WTC11 (cell line): Measurements from ENCODE around the gene CATSPERZ. TPM values are rescaled to one million over a fixed set of nuclear protein-coding genes. Genes with fewer than 3 reads are reported as not detected.

Experiments used
- ATAC-seq: fragments of 200-7000 bp; cut with Tn5 transposase; 2 replicates; pipeline ENCODE4 v1.10.0; 2021; ENCODE audit warnings: mild to moderate bottlenecking, moderate library complexity
- CTCF ChIA-PET: fragments of 300-600 bp; sonication (Branson Sonifier 250); formaldehyde crosslinking; loops from one replicate; lab custom pipeline; 2021; ENCODE audit warnings: antibody characterized with exemption; lab: Charles Lee
- POLR2A ChIA-PET: fragments of 350-600 bp; sonication (Branson Sonifier 250); formaldehyde crosslinking; loops from one replicate; lab custom pipeline; 2021; ENCODE audit warnings: antibody characterized with exemption; lab: Charles Lee
- DNase-seq: peaks from one replicate; pipeline ENCODE4 v3.0.0; 2021; ENCODE audit warnings: low spot score
- H3K27ac Mint-ChIP-seq: 2 replicates; pipeline ENCODE4 v1.8.0; 2021; ENCODE audit warnings: mixed read lengths
- H3K27me3 Mint-ChIP-seq: 2 replicates; pipeline ENCODE4 v1.8.0; 2021; ENCODE audit warnings: low read depth, mild to moderate bottlenecking, moderate library complexity, mixed read lengths
- H3K36me3 Mint-ChIP-seq: 2 replicates; pipeline ENCODE4 v1.8.0; 2021; ENCODE audit warnings: mixed read lengths
- H3K4me1 Mint-ChIP-seq: 2 replicates; pipeline ENCODE4 v1.8.0; 2022; ENCODE audit warnings: mixed read lengths
- H3K4me3 Mint-ChIP-seq: 2 replicates; pipeline ENCODE4 v1.8.0; 2021; ENCODE audit warnings: mild to moderate bottlenecking, moderate library complexity, mixed read lengths
- H3K9me3 Mint-ChIP-seq: 2 replicates; pipeline ENCODE4 v1.8.0; 2021; ENCODE audit warnings: mixed read lengths
- E2F1 ChIP-seq: sonication (generic); formaldehyde crosslinking; IDR thresholded peaks from 2 replicates; pipeline ENCODE4 v1.8.0; 2022; ENCODE audit warnings: mild to moderate bottlenecking, missing genetic modification reagents
- ESRRA ChIP-seq: sonication (generic); formaldehyde crosslinking; IDR thresholded peaks from 2 replicates; pipeline ENCODE4 v1.8.1; 2022; ENCODE audit warnings: mild to moderate bottlenecking, missing genetic modification reagents, borderline replicate concordance
- FOXK1 ChIP-seq: sonication (generic); formaldehyde crosslinking; IDR thresholded peaks from 2 replicates; pipeline ENCODE4 v1.8.0; 2022; ENCODE audit warnings: mild to moderate bottlenecking, moderate library complexity, missing genetic modification reagents
- JUN ChIP-seq: sonication (generic); formaldehyde crosslinking; IDR thresholded peaks from 2 replicates; pipeline ENCODE4 v1.8.0; 2023; ENCODE audit warnings: mild to moderate bottlenecking, missing genetic modification reagents
- KAT7 ChIP-seq: sonication (generic); formaldehyde crosslinking; IDR thresholded peaks from 2 replicates; pipeline ENCODE4 v1.8.1; 2023; ENCODE audit warnings: missing genetic modification reagents, mild to moderate bottlenecking, borderline replicate concordance
- NFYB ChIP-seq: sonication (generic); formaldehyde crosslinking; conservative IDR thresholded peaks from 2 replicates; pipeline ENCODE4 v1.8.0; 2022; ENCODE audit warnings: low read depth, missing genetic modification reagents
- NR1H2 ChIP-seq: sonication (generic); formaldehyde crosslinking; IDR thresholded peaks from 2 replicates; pipeline ENCODE4 v1.9.0; 2021; ENCODE audit warnings: mild to moderate bottlenecking, moderate library complexity, missing genetic modification reagents
- PRRX2 ChIP-seq: fragments of 250-450 bp; sonication (Bioruptor Pico); IDR thresholded peaks from 2 replicates; pipeline ENCODE4 v1.8.0; 2021; ENCODE audit warnings: mild to moderate bottlenecking
- SMAD4 ChIP-seq: sonication (generic); formaldehyde crosslinking; IDR thresholded peaks from 2 replicates; pipeline ENCODE4 v1.8.0; 2022; ENCODE audit warnings: mild to moderate bottlenecking, missing genetic modification reagents
- SOX15 ChIP-seq: fragments of 250-450 bp; sonication (Bioruptor Pico); IDR thresholded peaks from 2 replicates; pipeline ENCODE4 v1.9.0; 2021; ENCODE audit warnings: mild to moderate bottlenecking
- TEAD4 ChIP-seq: sonication (generic); formaldehyde crosslinking; IDR thresholded peaks from 2 replicates; pipeline ENCODE4 v1.8.0; 2022; ENCODE audit warnings: mild to moderate bottlenecking, missing genetic modification reagents
- ZNF138 ChIP-seq: sonication (generic); formaldehyde crosslinking; conservative IDR thresholded peaks from 2 replicates; pipeline ENCODE4 v1.8.1; 2022; ENCODE audit warnings: mild to moderate bottlenecking, moderate library complexity, missing genetic modification reagents
- ZNF423 ChIP-seq: fragments of 250-450 bp; sonication (Bioruptor Pico); IDR thresholded peaks from 2 replicates; pipeline ENCODE4 v2.1.2; 2022; ENCODE audit warnings: mild to moderate bottlenecking, moderate library complexity
- ZNF671 ChIP-seq: fragments of 250-450 bp; sonication (Bioruptor Pico); IDR thresholded peaks from 2 replicates; pipeline ENCODE4 v1.8.0; 2021; ENCODE audit warnings: mild to moderate bottlenecking
- total RNA-seq: library from RNA; stranded (reverse); gene quantifications from 3 replicates; pipeline ENCODE4 v1.2.3, GENCODE V29; 2021
- TF ChIP-seq, protein P1 (sequence below): sonication (generic); formaldehyde crosslinking; IDR thresholded peaks from 2 replicates; pipeline ENCODE4 v1.8.0; 2022; ENCODE audit warnings: mild to moderate bottlenecking, missing genetic modification reagents
- TF ChIP-seq, protein P2 (sequence below): sonication (generic); formaldehyde crosslinking; IDR thresholded peaks from 2 replicates; pipeline ENCODE4 v1.8.0; 2023; ENCODE audit warnings: mild to moderate bottlenecking, missing genetic modification reagents
- TF ChIP-seq, protein P3 (sequence below): sonication (generic); formaldehyde crosslinking; IDR thresholded peaks from 2 replicates; pipeline ENCODE4 v1.8.1; 2022; ENCODE audit warnings: mild to moderate bottlenecking, moderate library complexity, missing genetic modification reagents
- TF ChIP-seq, protein P4 (sequence below): sonication (generic); formaldehyde crosslinking; conservative IDR thresholded peaks from 2 replicates; pipeline ENCODE4 v1.8.1; 2022; ENCODE audit warnings: mild to moderate bottlenecking, missing genetic modification reagents
- TF ChIP-seq, protein P5 (sequence below): sonication (generic); formaldehyde crosslinking; IDR thresholded peaks from 2 replicates; pipeline ENCODE4 v1.8.0; 2023; ENCODE audit warnings: missing genetic modification reagents

Gene CATSPERZ
- total RNA-seq, 1 experiment from 2014 or later: 2.5 TPM

DNA sequence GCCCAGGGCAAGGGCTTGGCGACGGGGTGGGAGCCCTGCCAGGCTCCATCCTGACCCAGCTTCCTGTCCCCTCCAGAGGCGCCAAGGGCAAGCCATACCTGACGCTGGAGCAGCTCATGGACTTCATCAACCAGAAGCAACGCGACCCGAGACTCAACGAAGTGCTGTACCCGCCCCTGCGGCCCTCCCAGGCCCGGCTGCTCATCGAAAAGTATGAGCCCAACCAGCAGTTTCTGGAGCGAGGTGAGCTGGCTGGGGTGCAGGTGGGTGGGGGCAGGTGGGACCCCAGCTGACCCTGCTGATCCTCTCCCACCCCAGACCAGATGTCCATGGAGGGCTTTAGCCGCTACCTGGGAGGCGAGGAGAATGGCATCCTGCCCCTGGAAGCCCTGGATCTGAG is 43.9 kb upstream of the CATSPERZ start (continued):
- TF ChIP-seq KAT7 (CRISPR knock-in tag) (no peak), FOXK1 (CRISPR knock-in tag) (no peak), ESRRA (no peak), E2F1 (CRISPR knock-in tag) (no peak)
- TF ChIP-seq, protein P1, sequence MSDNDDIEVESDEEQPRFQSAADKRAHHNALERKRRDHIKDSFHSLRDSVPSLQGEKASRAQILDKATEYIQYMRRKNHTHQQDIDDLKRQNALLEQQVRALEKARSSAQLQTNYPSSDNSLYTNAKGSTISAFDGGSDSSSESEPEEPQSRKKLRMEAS: no peak
- TF ChIP-seq, protein P2, sequence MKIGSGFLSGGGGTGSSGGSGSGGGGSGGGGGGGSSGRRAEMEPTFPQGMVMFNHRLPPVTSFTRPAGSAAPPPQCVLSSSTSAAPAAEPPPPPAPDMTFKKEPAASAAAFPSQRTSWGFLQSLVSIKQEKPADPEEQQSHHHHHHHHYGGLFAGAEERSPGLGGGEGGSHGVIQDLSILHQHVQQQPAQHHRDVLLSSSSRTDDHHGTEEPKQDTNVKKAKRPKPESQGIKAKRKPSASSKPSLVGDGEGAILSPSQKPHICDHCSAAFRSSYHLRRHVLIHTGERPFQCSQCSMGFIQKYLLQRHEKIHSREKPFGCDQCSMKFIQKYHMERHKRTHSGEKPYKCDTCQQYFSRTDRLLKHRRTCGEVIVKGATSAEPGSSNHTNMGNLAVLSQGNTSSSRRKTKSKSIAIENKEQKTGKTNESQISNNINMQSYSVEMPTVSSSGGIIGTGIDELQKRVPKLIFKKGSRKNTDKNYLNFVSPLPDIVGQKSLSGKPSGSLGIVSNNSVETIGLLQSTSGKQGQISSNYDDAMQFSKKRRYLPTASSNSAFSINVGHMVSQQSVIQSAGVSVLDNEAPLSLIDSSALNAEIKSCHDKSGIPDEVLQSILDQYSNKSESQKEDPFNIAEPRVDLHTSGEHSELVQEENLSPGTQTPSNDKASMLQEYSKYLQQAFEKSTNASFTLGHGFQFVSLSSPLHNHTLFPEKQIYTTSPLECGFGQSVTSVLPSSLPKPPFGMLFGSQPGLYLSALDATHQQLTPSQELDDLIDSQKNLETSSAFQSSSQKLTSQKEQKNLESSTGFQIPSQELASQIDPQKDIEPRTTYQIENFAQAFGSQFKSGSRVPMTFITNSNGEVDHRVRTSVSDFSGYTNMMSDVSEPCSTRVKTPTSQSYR (CRISPR knock-in tag): no peak
- TF ChIP-seq, all 79 proteins: peak for 0

GRCh38 chr11:64258356-64258755 is 41.8 kb upstream of the CATSPERZ start:
- peaks cover 35% of the 10 kb centered on the region for H3K36me3 Mint-ChIP-seq
- no peak overlapping the region for H3K27ac Mint-ChIP-seq
- no peak overlapping the region for H3K4me3 Mint-ChIP-seq
- peaks cover 7% of the 10 kb centered on the region for H3K4me1 Mint-ChIP-seq
- no peak for DNase-seq
- no peak for ATAC-seq
- no peaks in the 10 kb centered on the region for H3K9me3 Mint-ChIP-seq
- ChIA-PET POLR2A (interaction anchor here (1.0 kb wide), 1 partner anchor 15 kb away, joined by 3 read pairs; no protein-coding TSS in a partner anchor), CTCF (interaction anchor here (0.9 to 1.2 kb wide), 3 partner anchors 9 to 53 kb away, joined by 3 to 4 read pairs (median 3); no protein-coding TSS in a partner anchor)
- TF ChIP-seq E2F1 (CRISPR knock-in tag) (no peak), ZNF423 (CRISPR knock-in tag) (no peak), SMAD4 (CRISPR knock-in tag) (no peak), TEAD4 (CRISPR knock-in tag) (no peak), NR1H2 (CRISPR knock-in tag) (no peak), SOX15 (CRISPR knock-in tag) (no peak), NFYB (CRISPR knock-in tag) (no peak), JUN (no peak), PRRX2 (CRISPR knock-in tag) (no peak), FOXK1 (CRISPR knock-in tag) (no peak), ZNF138 (CRISPR knock-in tag) (no peak), ZNF671 (no peak)
- TF ChIP-seq, protein P3, sequence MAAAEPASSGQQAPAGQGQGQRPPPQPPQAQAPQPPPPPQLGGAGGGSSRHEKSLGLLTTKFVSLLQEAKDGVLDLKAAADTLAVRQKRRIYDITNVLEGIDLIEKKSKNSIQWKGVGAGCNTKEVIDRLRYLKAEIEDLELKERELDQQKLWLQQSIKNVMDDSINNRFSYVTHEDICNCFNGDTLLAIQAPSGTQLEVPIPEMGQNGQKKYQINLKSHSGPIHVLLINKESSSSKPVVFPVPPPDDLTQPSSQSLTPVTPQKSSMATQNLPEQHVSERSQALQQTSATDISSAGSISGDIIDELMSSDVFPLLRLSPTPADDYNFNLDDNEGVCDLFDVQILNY (CRISPR knock-in tag): no peak
- TF ChIP-seq, protein P4, sequence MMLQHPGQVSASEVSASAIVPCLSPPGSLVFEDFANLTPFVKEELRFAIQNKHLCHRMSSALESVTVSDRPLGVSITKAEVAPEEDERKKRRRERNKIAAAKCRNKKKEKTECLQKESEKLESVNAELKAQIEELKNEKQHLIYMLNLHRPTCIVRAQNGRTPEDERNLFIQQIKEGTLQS (CRISPR knock-in tag): no peak
- TF ChIP-seq, protein P5, sequence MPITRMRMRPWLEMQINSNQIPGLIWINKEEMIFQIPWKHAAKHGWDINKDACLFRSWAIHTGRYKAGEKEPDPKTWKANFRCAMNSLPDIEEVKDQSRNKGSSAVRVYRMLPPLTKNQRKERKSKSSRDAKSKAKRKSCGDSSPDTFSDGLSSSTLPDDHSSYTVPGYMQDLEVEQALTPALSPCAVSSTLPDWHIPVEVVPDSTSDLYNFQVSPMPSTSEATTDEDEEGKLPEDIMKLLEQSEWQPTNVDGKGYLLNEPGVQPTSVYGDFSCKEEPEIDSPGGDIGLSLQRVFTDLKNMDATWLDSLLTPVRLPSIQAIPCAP (CRISPR knock-in tag): no peak
- TF ChIP-seq, protein P1: no peak
- TF ChIP-seq, all 79 proteins: peak for 0
- H3K27me3 Mint-ChIP-seq: no peaks in the 10 kb centered on the region
